SU-DHL-6 (cell line): Measurements from ENCODE around the gene CYP39A1.

ENCODE experiments used
- EZH2phosphoT487 ChIP-seq: fragments of 200-600 bp; sonication (generic), shearing (Covaris generic); conservative IDR thresholded peaks from 2 replicates; pipeline ENCODE4 v1.6.1; 2018; ENCODE audit warnings: mild to moderate bottlenecking, antibody characterized with exemption, low read length, moderate library complexity, mixed read lengths
- TF ChIP-seq, protein P1 (sequence below): fragments of 200-600 bp; sonication (generic); IDR thresholded peaks from one replicate; pipeline ENCODE4 v1.5.1; 2017; ENCODE audit warnings: antibody characterized with exemption, mild to moderate bottlenecking, low read length, moderate library complexity; ENCODE audit not compliant: insufficient read depth, poor library complexity, severe bottlenecking

DNA sequence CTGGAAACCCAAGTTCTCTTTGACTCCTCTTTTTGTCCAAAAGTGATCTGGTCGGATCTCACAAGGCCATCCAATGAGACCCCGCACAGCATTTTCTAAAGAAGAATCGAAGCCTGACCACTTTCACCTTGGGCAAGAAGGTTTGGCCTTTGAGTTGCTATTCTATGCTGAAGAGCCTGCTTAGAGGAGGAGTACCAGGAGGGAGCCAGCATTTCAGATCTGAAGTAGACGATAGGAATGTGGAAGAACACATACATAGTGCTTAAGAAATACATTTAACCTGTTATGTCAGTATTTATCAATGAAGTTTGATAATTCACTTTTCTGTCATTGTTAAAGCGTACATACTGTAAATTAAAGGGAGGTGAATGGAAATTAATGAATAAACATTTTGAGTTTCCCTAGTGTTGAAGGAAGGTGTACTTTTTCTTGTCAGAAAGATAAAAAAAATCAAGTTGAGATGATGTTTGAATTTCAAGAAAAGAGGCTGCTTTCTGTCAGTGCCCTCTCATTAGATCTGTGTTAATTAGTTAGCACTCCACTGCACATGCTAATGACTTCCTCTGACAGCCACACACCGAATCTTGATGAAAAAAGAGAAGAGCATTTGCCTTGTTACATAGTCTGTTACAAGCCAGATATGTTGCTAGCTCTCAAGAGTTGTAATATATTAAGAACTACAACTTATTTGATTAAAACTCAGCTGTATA is 24.1 kb upstream of the CYP39A1 start:
- TF ChIP-seq, protein P1, sequence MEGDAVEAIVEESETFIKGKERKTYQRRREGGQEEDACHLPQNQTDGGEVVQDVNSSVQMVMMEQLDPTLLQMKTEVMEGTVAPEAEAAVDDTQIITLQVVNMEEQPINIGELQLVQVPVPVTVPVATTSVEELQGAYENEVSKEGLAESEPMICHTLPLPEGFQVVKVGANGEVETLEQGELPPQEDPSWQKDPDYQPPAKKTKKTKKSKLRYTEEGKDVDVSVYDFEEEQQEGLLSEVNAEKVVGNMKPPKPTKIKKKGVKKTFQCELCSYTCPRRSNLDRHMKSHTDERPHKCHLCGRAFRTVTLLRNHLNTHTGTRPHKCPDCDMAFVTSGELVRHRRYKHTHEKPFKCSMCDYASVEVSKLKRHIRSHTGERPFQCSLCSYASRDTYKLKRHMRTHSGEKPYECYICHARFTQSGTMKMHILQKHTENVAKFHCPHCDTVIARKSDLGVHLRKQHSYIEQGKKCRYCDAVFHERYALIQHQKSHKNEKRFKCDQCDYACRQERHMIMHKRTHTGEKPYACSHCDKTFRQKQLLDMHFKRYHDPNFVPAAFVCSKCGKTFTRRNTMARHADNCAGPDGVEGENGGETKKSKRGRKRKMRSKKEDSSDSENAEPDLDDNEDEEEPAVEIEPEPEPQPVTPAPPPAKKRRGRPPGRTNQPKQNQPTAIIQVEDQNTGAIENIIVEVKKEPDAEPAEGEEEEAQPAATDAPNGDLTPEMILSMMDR = no peak
- TF ChIP-seq EZH2phosphoT487 = no peak
